Hepatocyte (in vitro differentiated cells): ENCODE measurements around the gene IGDCC3.

Experiments
- CTCF ChIP-seq: fragments of 200-600 bp; sonication (generic); IDR thresholded peaks from 2 replicates; pipeline ENCODE4 v1.5.1; 2016; ENCODE audit warnings: antibody characterized with exemption, mild to moderate bottlenecking; ENCODE audit not compliant: poor library complexity
- EZH2 ChIP-seq: fragments of 200-600 bp; sonication (generic); IDR thresholded peaks from 2 replicates; pipeline ENCODE4 v1.6.1; 2016; ENCODE audit warnings: antibody characterized with exemption, mild to moderate bottlenecking, borderline replicate concordance

GRCh38 chr15:65386376-65386775, 8.6 kb upstream of the IGDCC3 start:
- TF ChIP-seq CTCF = no peak
- TF ChIP-seq EZH2 = no peak
